Esophagus squamous epithelium (tissue), 4 donors: ENCODE data around the gene GDF3.

Source experiments
- POLR2A ChIP-seq, 4 donors: fragments of 450-650 bp; IDR thresholded peaks; one replicate each; pipeline ENCODE4 v1.6.1; 2017; ENCODE audit warnings: antibody characterized with exemption in 4 of 4, mild to moderate bottlenecking in 4 of 4, moderate library complexity in 3 of 4
- TF ChIP-seq, protein P1 (sequence below), 6 experiments: fragments of 450-650 bp in 4 of 6; fragments of 200-600 bp in 2 of 6; sonication (generic) in 2 of 6; IDR thresholded peaks; one replicate each; pipeline ENCODE4 v1.5.1; 2016 to 2019; ENCODE audit warnings: antibody characterized with exemption in 6 of 6, mild to moderate bottlenecking in 4 of 6, moderate library complexity in 4 of 6

DNA sequence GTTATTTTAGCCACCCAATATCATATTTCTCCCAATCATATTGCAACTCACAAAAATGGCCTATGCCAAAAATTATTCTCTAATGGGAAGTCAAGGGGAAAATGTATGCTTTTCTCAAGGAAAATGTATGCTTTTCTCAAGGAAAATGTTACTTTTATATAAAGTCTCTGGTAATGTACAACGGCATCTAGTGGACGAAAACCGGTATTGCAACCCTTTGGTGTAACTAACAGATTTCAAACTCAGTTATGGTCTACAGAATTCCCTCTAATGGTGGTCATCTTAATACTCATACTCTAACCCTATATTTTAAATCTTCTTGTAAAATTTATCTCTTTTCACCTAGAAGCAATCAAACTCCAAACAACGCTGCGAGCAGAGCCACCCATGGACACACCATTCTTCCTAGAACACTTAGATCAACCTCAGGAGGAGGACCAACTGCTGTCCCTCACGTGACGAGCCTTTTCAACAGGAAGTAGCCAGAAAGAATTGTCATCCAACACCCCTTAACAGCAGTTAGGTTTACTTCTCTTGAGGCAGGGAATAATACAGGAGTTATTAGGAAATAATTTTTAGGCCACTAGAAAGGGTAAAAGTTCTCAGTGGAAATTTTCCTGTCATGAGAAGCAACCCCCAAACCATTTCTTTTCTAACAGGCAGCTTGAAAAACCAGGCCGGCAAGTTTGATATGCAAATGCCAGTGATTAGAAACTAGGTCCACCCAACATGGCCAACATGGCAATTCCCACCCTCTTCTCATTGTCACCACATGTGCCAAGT lies 50.0 kb downstream of the GDF3 start:
- TF ChIP-seq, protein P1, sequence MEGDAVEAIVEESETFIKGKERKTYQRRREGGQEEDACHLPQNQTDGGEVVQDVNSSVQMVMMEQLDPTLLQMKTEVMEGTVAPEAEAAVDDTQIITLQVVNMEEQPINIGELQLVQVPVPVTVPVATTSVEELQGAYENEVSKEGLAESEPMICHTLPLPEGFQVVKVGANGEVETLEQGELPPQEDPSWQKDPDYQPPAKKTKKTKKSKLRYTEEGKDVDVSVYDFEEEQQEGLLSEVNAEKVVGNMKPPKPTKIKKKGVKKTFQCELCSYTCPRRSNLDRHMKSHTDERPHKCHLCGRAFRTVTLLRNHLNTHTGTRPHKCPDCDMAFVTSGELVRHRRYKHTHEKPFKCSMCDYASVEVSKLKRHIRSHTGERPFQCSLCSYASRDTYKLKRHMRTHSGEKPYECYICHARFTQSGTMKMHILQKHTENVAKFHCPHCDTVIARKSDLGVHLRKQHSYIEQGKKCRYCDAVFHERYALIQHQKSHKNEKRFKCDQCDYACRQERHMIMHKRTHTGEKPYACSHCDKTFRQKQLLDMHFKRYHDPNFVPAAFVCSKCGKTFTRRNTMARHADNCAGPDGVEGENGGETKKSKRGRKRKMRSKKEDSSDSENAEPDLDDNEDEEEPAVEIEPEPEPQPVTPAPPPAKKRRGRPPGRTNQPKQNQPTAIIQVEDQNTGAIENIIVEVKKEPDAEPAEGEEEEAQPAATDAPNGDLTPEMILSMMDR (IDR thresholded peaks at IDR 0.05), result peak; percentile 47 to 88 (median 69)
- TF ChIP-seq POLR2A (IDR thresholded peaks at IDR 0.05), result no peak
